ENCODE results near the gene TMOD1. TPM values are rescaled to one million over a fixed set of nuclear protein-coding genes. Genes with fewer than 3 reads are reported as not detected.

The TMOD1 gene
- total RNA-seq, 4 donors from 2014 or later = 5.9 to 93.7 (median 22.2) TPM

- Histone ChIP-seq H3K4me1 (peaks cover 0 to 15% of the 10 kb centered on the region in 2 donors), H3K27ac (peak overlapping the region; percentile 75 to 94), H3K9me3 (no peaks in the 10 kb centered on the region), H3K4me3 (no peak overlapping the region), H3K27me3 (no peaks in the 10 kb centered on the region), H3K36me3 (no peaks in the 10 kb centered on the region)
- no peak for TF ChIP-seq POLR2A (IDR thresholded peaks at IDR 0.05)
- no peak for TF ChIP-seq CTCF (IDR thresholded peaks at IDR 0.05)
- DNase-seq = peak in 1 of 2 donors; percentile 65
- intact Hi-C loops (cut with DNase I; ENCODE audit: low total_unique reads) = no loop called here
Measured at GRCh38 chr9:97529363-97530076, 28.1 kb downstream of the TMOD1 start.

GRCh38 chr9:97531888-97532376 lies 30.5 kb downstream of the TMOD1 start:
- Histone ChIP-seq H3K27me3 (no peaks in the 10 kb centered on the region), H3K9me3 (no peaks in the 10 kb centered on the region), H3K4me3 (no peak overlapping the region), H3K27ac (peak overlapping the region; percentile 81 to 94), H3K4me1 (peaks cover 0 to 15% of the 10 kb centered on the region in 2 donors), H3K36me3 (no peaks in the 10 kb centered on the region)
- DNase-seq = peak in 1 of 2 donors; percentile 46
- TF ChIP-seq CTCF (IDR thresholded peaks at IDR 0.05) (no peak), POLR2A (IDR thresholded peaks at IDR 0.05) (no peak)
- intact Hi-C loops (cut with DNase I; ENCODE audit: low total_unique reads) = no loop called here

- Histone ChIP-seq H3K9me3 (no peaks in the 10 kb centered on the region), H3K27ac (peak overlapping the region; percentile 64 to 94), H3K4me3 (no peak overlapping the region), H3K4me1 (peaks cover 0 to 7% of the 10 kb centered on the region in 2 donors), H3K36me3 (no peaks in the 10 kb centered on the region), H3K27me3 (no peaks in the 10 kb centered on the region)
- DNase-seq = peak in 1 of 2 donors; percentile 9
- intact Hi-C loops (cut with DNase I; ENCODE audit: low total_unique reads) = no loop called here
- no peak for TF ChIP-seq CTCF (IDR thresholded peaks at IDR 0.05)
- no peak for TF ChIP-seq POLR2A (IDR thresholded peaks at IDR 0.05)
Measured at GRCh38 chr9:97534185-97534584, 32.7 kb downstream of the TMOD1 start.

GRCh38 chr9:97534961-97535594 lies 33.6 kb downstream of the TMOD1 start:
- no peak overlapping the region for H3K4me3 ChIP-seq
- H3K27me3 ChIP-seq = no peaks in the 10 kb centered on the region
- peak in 1 of 2 donors; percentile 15 for DNase-seq
- no peaks in the 10 kb centered on the region for H3K36me3 ChIP-seq
- TF ChIP-seq POLR2A (IDR thresholded peaks at IDR 0.05) (no peak), CTCF (IDR thresholded peaks at IDR 0.05) (no peak)
- H3K4me1 ChIP-seq = peaks cover 0 to 7% of the 10 kb centered on the region in 2 donors
- intact Hi-C loops (cut with DNase I; ENCODE audit: low total_unique reads) = no loop called here
- H3K27ac ChIP-seq = peak overlapping the region; percentile 64 to 94
- H3K9me3 ChIP-seq = no peaks in the 10 kb centered on the region

- Histone ChIP-seq H3K9me3 (no peaks in the 10 kb centered on the region), H3K27me3 (no peaks in the 10 kb centered on the region), H3K4me1 (peaks cover 0 to 7% of the 10 kb centered on the region in 2 donors), H3K27ac (peak overlapping the region; percentile 64 to 94), H3K36me3 (no peaks in the 10 kb centered on the region), H3K4me3 (no peak overlapping the region)
- intact Hi-C loops (cut with DNase I; ENCODE audit: low total_unique reads) = no loop called here
- DNase-seq = peak in 1 of 2 donors; percentile 25
- TF ChIP-seq CTCF (IDR thresholded peaks at IDR 0.05) (no peak), POLR2A (IDR thresholded peaks at IDR 0.05) (no peak)
Measured at GRCh38 chr9:97535771-97536170, 34.3 kb downstream of the TMOD1 start.

Data from uterus (tissue), 4 donors.